ENCODE data around the gene CCDC149. TPM values are rescaled to one million over a fixed set of nuclear protein-coding genes. Genes with fewer than 3 reads are reported as not detected.

CCDC149 gene
- total and polyA plus RNA-seq, 2 donors (not counting 3 experiments of a cell fraction or from before 2014, with no cell fraction given) = 7.8 to 11.3 TPM

DNA sequence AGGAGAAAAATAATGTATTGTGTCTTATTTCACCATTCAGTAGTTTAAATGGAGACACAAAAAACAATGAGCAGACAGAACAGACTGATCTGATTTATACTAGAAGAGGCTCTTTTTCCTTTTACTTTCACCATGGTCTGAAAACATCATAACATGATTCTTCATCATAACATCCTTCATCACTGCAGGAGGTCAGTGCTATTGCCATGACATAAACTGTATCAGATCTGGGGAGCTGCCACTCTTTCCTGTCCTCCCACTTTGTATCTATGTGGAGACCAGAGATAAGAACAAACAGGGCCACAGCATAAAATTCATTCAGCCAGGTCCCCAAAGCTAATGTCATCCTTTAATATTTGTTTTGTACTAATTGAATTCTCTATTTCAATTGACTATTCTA, 92.3 kb downstream of the CCDC149 start:
- no peaks in the 10 kb centered on the region for H3K9me1 ChIP-seq (replicated peaks; ENCODE audit: control insufficient read depth, extremely low read depth, insufficient read depth, low read length)
- H3K79me2 ChIP-seq (ENCODE audit: control insufficient read depth, insufficient read depth, low read length) = no peaks in the 10 kb centered on the region
- ChIA-PET POLR2A (no interaction called here), CTCF (no interaction called here)
- DNase-seq (ENCODE audit: low read depth, low spot score) = no peak
- H3K27ac ChIP-seq (ENCODE audit: insufficient read depth, low read depth, low read length) = no peak overlapping the region
- TF ChIP-seq MYC (IDR thresholded peaks at IDR 0.05; ENCODE audit: low read depth, low read length) (no peak), POLR2AphosphoS5 (IDR thresholded peaks at IDR 0.05; ENCODE audit: insufficient read depth, low read depth, low read length) (no peak), GATA2 (IDR thresholded peaks at IDR 0.05; ENCODE audit: insufficient read depth, insufficient read length, low read depth, low read length) (no peak), POLR2A (IDR thresholded peaks at IDR 0.05; ENCODE audit: low read depth, low read length) (no peak), FOS (IDR thresholded peaks at IDR 0.05; ENCODE audit: borderline replicate concordance, insufficient read depth, low read length) (no peak), JUN (IDR thresholded peaks at IDR 0.05; ENCODE audit: borderline replicate concordance, insufficient read depth, insufficient read length, low read depth) (no peak), EZH2 (IDR thresholded peaks at IDR 0.05; ENCODE audit: borderline replicate concordance, low read depth, low read length, severe bottlenecking) (no peak)
- TF ChIP-seq, protein P1, sequence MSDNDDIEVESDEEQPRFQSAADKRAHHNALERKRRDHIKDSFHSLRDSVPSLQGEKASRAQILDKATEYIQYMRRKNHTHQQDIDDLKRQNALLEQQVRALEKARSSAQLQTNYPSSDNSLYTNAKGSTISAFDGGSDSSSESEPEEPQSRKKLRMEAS (IDR thresholded peaks at IDR 0.05; ENCODE audit: insufficient read depth, insufficient read length) = no peak
- TF ChIP-seq, protein P2, sequence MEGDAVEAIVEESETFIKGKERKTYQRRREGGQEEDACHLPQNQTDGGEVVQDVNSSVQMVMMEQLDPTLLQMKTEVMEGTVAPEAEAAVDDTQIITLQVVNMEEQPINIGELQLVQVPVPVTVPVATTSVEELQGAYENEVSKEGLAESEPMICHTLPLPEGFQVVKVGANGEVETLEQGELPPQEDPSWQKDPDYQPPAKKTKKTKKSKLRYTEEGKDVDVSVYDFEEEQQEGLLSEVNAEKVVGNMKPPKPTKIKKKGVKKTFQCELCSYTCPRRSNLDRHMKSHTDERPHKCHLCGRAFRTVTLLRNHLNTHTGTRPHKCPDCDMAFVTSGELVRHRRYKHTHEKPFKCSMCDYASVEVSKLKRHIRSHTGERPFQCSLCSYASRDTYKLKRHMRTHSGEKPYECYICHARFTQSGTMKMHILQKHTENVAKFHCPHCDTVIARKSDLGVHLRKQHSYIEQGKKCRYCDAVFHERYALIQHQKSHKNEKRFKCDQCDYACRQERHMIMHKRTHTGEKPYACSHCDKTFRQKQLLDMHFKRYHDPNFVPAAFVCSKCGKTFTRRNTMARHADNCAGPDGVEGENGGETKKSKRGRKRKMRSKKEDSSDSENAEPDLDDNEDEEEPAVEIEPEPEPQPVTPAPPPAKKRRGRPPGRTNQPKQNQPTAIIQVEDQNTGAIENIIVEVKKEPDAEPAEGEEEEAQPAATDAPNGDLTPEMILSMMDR (IDR thresholded peaks at IDR 0.05; ENCODE audit: extremely low read depth in 1 of 2, insufficient read depth in 1 of 2, low read depth in 1 of 2, low read length in 2 of 2) = no peak
- no peaks in the 10 kb centered on the region for H3K27me3 ChIP-seq (ENCODE audit: control insufficient read depth in 2 of 2, insufficient read depth in 2 of 2, low read length in 2 of 2)
- intact Hi-C loops (cut with micrococcal nuclease) (no loop called here), dilution Hi-C loops (cut with MboI; ENCODE audit: extremely low pct_ligation_motif_present, low sequenced_read_pairs) (no loop called here)
- no peak overlapping the region for H2AFZ ChIP-seq (ENCODE audit: low read depth, low read length)
- H3K4me1 ChIP-seq (ENCODE audit: control insufficient read depth, extremely low read depth, insufficient read depth, low read length) = no peaks in the 10 kb centered on the region
- no peak overlapping the region for H3K4me2 ChIP-seq (ENCODE audit: insufficient read depth, low read length)
- H3K9ac ChIP-seq (replicated peaks; ENCODE audit: extremely low read depth, insufficient read depth, low read length) = no peak overlapping the region
- no peaks in the 10 kb centered on the region for H3K9me3 ChIP-seq (replicated peaks; ENCODE audit: control insufficient read depth, insufficient read depth, low read length)
- no peaks in the 10 kb centered on the region for H3K36me3 ChIP-seq (ENCODE audit: control insufficient read depth in 2 of 2, extremely low read depth in 1 of 2, insufficient read depth in 2 of 2, low read length in 2 of 2)
- FAIRE-seq = no peak
- no peaks in the 10 kb centered on the region for H4K20me1 ChIP-seq (replicated peaks; ENCODE audit: control insufficient read depth, extremely low read depth, insufficient read depth, low read length)
- BruUV-seq (replicated peaks) = no TSS peak
- H3K4me3 ChIP-seq (replicated peaks in 1 of 3; ENCODE audit: insufficient read depth in 1 of 3, low read depth in 1 of 3, low read length in 3 of 3) = no peak overlapping the region

Data from endothelial cell of umbilical vein (primary cell).